A549 (cell line): Measurements from ENCODE around the gene CCT3. TPM values are rescaled to one million over a fixed set of nuclear protein-coding genes. Genes with fewer than 3 reads are reported as not detected.
"Not testable (repeated sequence)": the region's sequence is repeated elsewhere in the genome, so short reads cannot be mapped to it uniquely, and the experiment has no call there.

Experiments
- ATAC-seq, 2 experiments: fragments of 200-7000 bp in 1 of 2; fragments of >200 bp in 1 of 2; cut with Nextera tagmentation in 1 of 2; cut with Tn5 transposase in 1 of 2; 3 replicates each; pipeline versions ENCODE4 v1.8.0 to v1.9.1; 2018 to 2020; ENCODE audit warnings: mild to moderate bottlenecking in 1 of 2, moderate library complexity in 1 of 2
- CTCF ChIA-PET: fragments of 300-600 bp; sonication (Branson Sonifier 250); formaldehyde crosslinking; extraction: SDS; loops from one replicate; lab custom pipeline; 2021; ENCODE audit warnings: antibody characterized with exemption, inconsistent platforms; lab: Yijun Ruan, JAX
- POLR2A ChIA-PET: fragments of 350-600 bp; formaldehyde crosslinking; extraction: SDS; loops from one replicate; lab custom pipeline; 2021; ENCODE audit warnings: antibody characterized with exemption, inconsistent platforms; lab: Yijun Ruan, JAX
- DNase-seq, 2 experiments: peaks; one replicate each; pipeline versions ENCODE4 v3.0.0 to v3.0.0-alpha.2; 2011 to 2016; ENCODE audit warnings: low read depth in 1 of 2, low spot score in 1 of 2
- FAIRE-seq: peaks from 2 replicates; lab custom pipeline; 2011; peaks lifted over from hg19 to GRCh38; lab: Jason Lieb, UNC
- H3K27ac ChIP-seq, 2 experiments: fragments of >200 bp; sonication (Bioruptor Twin); formaldehyde crosslinking; 3 replicates each; pipeline ENCODE4 v1.5.1; 2016 to 2017
- H3K4me1 ChIP-seq: fragments of >200 bp; sonication (Bioruptor Twin); formaldehyde crosslinking; 3 replicates; pipeline ENCODE4 v1.6.1; 2016
- H3K4me2 ChIP-seq: fragments of >200 bp; sonication (Bioruptor Twin); formaldehyde crosslinking; 3 replicates; pipeline ENCODE4 v1.6.1; 2016
- H3K4me3 ChIP-seq: fragments of >200 bp; sonication (Bioruptor Twin); formaldehyde crosslinking; 3 replicates; pipeline ENCODE4 v1.5.1; 2016
- H3K9me3 ChIP-seq: fragments of >200 bp; sonication (Bioruptor Twin); formaldehyde crosslinking; 3 replicates; pipeline ENCODE4 v1.6.1; 2016
- CHD2 ChIP-seq: fragments of 150-350 bp; IDR thresholded peaks from 2 replicates; pipeline ENCODE4 v1.6.1; 2014; ENCODE audit warnings: low read length; ENCODE audit not compliant: partially characterized antibody
- EHMT2 ChIP-seq: fragments of 200-600 bp; sonication (generic); IDR thresholded peaks from 2 replicates; pipeline ENCODE4 v1.6.1; 2016; ENCODE audit warnings: antibody characterized with exemption, low read depth, mild to moderate bottlenecking, moderate library complexity
- EP300 ChIP-seq, 2 experiments: fragments of >200 bp; sonication (Bioruptor Twin); formaldehyde crosslinking; IDR thresholded peaks; 2 replicates in 1 of 2; 3 replicates in 1 of 2; pipeline ENCODE4 v1.6.1; 2016 to 2017
- ESRRA ChIP-seq: fragments of 150-350 bp; IDR thresholded peaks from 2 replicates; pipeline ENCODE4 v1.6.1; 2014; ENCODE audit warnings: mild to moderate bottlenecking, low read length, borderline replicate concordance
- GATA3 ChIP-seq: IDR thresholded peaks from 2 replicates; pipeline ENCODE4 v1.6.1; 2012; ENCODE audit warnings: borderline replicate concordance
- HDAC2 ChIP-seq: fragments of 200-600 bp; sonication (generic); IDR thresholded peaks from 2 replicates; pipeline ENCODE4 v1.6.1; 2016
- HEYL ChIP-seq: fragments of 250-450 bp; sonication (Bioruptor Pico); IDR thresholded peaks from 2 replicates; pipeline ENCODE4 v1.8.0; 2021; ENCODE audit warnings: mild to moderate bottlenecking, moderate library complexity
- KDM5A ChIP-seq: fragments of 200-600 bp; sonication (generic); IDR thresholded peaks from 2 replicates; pipeline ENCODE4 v1.6.1; 2016; ENCODE audit warnings: antibody characterized with exemption, mild to moderate bottlenecking
- MAZ ChIP-seq: fragments of 150-350 bp; IDR thresholded peaks from 2 replicates; pipeline ENCODE4 v1.6.1; 2014; ENCODE audit warnings: antibody characterized with exemption, low read depth, low read length, borderline replicate concordance
- MYC ChIP-seq: IDR thresholded peaks from 2 replicates; pipeline ENCODE4 v1.6.1; 2012; ENCODE audit warnings: mild to moderate bottlenecking, inconsistent platforms, low read length, improper control_type of control experiment, borderline replicate concordance
- NPAS2 ChIP-seq: fragments of 250-450 bp; sonication (Bioruptor Pico); IDR thresholded peaks from 2 replicates; pipeline ENCODE4 v1.8.0; 2022; ENCODE audit warnings: mild to moderate bottlenecking, moderate library complexity, borderline replicate concordance
- PHF8 ChIP-seq: fragments of 200-600 bp; sonication (generic); IDR thresholded peaks from 2 replicates; pipeline ENCODE4 v1.6.1; 2016; ENCODE audit warnings: low read depth, mild to moderate bottlenecking, antibody characterized with exemption, moderate library complexity, borderline replicate concordance
- RNF2 ChIP-seq: fragments of 200-600 bp; sonication (generic); IDR thresholded peaks from 2 replicates; pipeline ENCODE4 v1.6.1; 2016; ENCODE audit warnings: low read depth, mild to moderate bottlenecking, antibody characterized with exemption, moderate library complexity, borderline replicate concordance
- SMC3 ChIP-seq: fragments of >200 bp; sonication (Bioruptor Twin); formaldehyde crosslinking; IDR thresholded peaks from 3 replicates; pipeline ENCODE4 v1.6.1; 2018; ENCODE audit warnings: inconsistent platforms
- WGBS: methylation state at CpG from one replicate; pipeline ENCODE4 v1.1.6; 2017; ENCODE audit errors: missing lambda C conversion rate; 5-methylcytosine and 5-hydroxymethylcytosine counted together
- polyA plus RNA-seq, 4 experiments: library from polyadenylated mRNA; depleted of rRNA in 3 of 4; stranded (reverse); fragments of >200 nt; fragmentation: RNase III in 1 of 4; extraction: RNeasy Plus Mini Kit Qiagen cat#74134 plus additional on column Dnase treatment in 1 of 4; gene quantifications; 2 replicates in 3 of 4; 3 replicates in 1 of 4; pipeline ENCODE4 v1.2.3, GENCODE V29; 2011 to 2017
- TF ChIP-seq, protein P1 (sequence below): fragments of 150-350 bp; IDR thresholded peaks from 2 replicates; pipeline ENCODE4 v1.6.1; 2014; ENCODE audit warnings: low read depth, mild to moderate bottlenecking, low read length
- TF ChIP-seq, protein P2 (sequence below): fragments of 450-650 bp; IDR thresholded peaks from 2 replicates; pipeline ENCODE4 v1.6.1; 2014; ENCODE audit warnings: antibody characterized with exemption
- TF ChIP-seq, protein P3 (sequence below): fragments of >200 bp; sonication (Bioruptor Twin); formaldehyde crosslinking; IDR thresholded peaks from 3 replicates; pipeline ENCODE4 v1.5.1; 2016

CCT3 gene
- polyA plus RNA-seq, 2 of the 4 experiments (the other 2 are of a cell fraction): 528 to 824 TPM

DNA sequence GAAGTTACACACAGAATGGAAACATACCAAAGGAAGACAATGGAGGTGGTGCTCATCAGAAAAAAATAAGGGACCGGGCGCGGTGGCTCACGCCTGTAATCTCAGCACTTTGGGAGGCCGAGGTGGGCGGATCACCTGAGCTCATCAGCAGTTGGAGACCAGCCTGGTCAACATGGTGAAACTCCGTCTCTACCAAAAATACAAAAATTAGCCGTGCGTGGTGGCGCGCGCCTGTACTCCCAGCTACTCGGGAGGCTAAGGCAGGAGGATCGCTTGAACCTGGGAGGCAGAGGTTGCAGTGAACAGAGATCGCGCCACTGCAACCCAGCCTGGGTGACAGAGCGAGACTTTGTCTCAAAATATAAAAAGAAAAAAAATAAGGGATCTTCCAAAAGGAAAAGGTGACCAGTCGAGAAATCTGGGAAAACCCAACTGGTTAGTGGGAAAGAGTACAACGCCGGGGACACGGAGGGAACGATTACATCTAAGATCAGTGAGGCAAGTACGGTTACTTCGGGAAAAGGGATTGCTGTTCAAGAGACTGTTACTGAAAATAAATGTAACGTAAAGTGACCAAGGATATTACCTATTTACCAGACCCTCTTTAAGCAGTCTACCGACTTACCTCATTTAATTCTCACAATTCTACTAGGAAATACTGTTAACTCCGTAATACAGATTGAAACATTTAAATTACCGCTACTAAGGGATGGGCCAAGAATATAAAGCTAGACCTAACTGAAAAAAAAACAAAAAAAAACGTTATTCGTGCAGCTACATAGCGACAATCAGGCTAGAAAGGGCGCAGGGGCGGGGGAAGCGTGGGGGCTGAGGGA lies 822 bp downstream of the CCT3 start:
- ATAC-seq (peak in 1 of 2 experiments; percentile 15; a peak in 1 of 6 replicates), FAIRE-seq (no peak), DNase-seq (peak; percentile 14 to 17)
- Histone ChIP-seq H3K4me1 (peaks cover 16% of the 10 kb centered on the region; the same call in 2 of the 3 replicates), H3K27ac (peak overlapping the region; percentile 87 to 89), H3K9me3 (no peaks in the 10 kb centered on the region), H3K4me3 (peak overlapping the region; percentile 75), H3K4me2 (peak overlapping the region; percentile 94)
- POLR2A ChIA-PET: interaction anchor here (0.5 to 1.6 kb wide), 5 partner anchors 11 to 236 kb away, joined by 3 to 6 read pairs (median 4); partner anchors contain the start of gene SMG5
- no peak for TF ChIP-seq CHD2
- TF ChIP-seq, protein P1, sequence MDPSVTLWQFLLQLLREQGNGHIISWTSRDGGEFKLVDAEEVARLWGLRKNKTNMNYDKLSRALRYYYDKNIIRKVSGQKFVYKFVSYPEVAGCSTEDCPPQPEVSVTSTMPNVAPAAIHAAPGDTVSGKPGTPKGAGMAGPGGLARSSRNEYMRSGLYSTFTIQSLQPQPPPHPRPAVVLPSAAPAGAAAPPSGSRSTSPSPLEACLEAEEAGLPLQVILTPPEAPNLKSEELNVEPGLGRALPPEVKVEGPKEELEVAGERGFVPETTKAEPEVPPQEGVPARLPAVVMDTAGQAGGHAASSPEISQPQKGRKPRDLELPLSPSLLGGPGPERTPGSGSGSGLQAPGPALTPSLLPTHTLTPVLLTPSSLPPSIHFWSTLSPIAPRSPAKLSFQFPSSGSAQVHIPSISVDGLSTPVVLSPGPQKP: no peak
- no peak for TF ChIP-seq HEYL
- TF ChIP-seq ESRRA: no peak
- TF ChIP-seq GATA3: no peak
- no peak for TF ChIP-seq RNF2
- TF ChIP-seq PHF8: no peak
- TF ChIP-seq NPAS2: no peak
- no peak for TF ChIP-seq SMC3
- TF ChIP-seq, protein P2, sequence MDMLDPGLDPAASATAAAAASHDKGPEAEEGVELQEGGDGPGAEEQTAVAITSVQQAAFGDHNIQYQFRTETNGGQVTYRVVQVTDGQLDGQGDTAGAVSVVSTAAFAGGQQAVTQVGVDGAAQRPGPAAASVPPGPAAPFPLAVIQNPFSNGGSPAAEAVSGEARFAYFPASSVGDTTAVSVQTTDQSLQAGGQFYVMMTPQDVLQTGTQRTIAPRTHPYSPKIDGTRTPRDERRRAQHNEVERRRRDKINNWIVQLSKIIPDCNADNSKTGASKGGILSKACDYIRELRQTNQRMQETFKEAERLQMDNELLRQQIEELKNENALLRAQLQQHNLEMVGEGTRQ: no peak
- no peak for TF ChIP-seq KDM5A
- no peak for TF ChIP-seq HDAC2
- TF ChIP-seq EHMT2: no peak
- no peak for TF ChIP-seq MYC
- no peak for TF ChIP-seq EP300 (IDR thresholded peaks at IDR 0.05)
- CTCF ChIA-PET: interaction anchor here (1.0 to 1.9 kb wide), 6 partner anchors 11 to 271 kb away, joined by 3 to 8 read pairs (median 4); no protein-coding TSS in a partner anchor
- 13% methylated on average over 34 of the region's 34 CpGs for WGBS

DNA sequence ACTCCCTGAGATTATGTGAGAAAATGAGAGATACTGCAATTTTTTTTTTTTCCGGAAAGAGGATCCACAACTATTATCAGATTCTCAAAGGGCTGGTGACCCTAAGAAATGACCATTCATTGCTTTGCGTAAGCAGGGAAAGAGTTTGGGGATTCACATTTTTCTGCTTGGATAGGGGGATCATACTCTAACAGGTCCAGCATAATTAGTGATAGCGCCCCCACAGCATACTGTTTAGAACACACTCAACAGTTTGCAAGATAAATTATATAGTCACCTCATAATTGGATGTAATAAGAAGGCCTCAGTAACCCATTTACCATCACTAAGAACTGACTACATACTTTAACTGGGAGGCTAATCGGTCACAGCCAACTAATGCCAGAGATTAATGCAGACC lies 1.9 kb downstream of the CCT3 start:
- POLR2A ChIA-PET: no interaction called here
- ATAC-seq (no peak), FAIRE-seq (no peak), DNase-seq (peak in 1 of 2 experiments; percentile 18)
- CTCF ChIA-PET: interaction anchor here (0.5 to 1.7 kb wide), 9 partner anchors 9 to 270 kb away, joined by 3 to 8 read pairs (median 3); no protein-coding TSS in a partner anchor
- 57% methylated on average over 4 of the region's 4 CpGs for WGBS
- peak overlapping the region in 1 of 2 experiments; percentile 89; a peak in 1 of 6 replicates for H3K27ac ChIP-seq
- peak overlapping the region; percentile 94 for H3K4me2 ChIP-seq
- H3K4me1 ChIP-seq: peaks cover 16% of the 10 kb centered on the region; the same call in 2 of the 3 replicates
- H3K4me3 ChIP-seq: peak overlapping the region; percentile 75
- TF ChIP-seq, protein P3, sequence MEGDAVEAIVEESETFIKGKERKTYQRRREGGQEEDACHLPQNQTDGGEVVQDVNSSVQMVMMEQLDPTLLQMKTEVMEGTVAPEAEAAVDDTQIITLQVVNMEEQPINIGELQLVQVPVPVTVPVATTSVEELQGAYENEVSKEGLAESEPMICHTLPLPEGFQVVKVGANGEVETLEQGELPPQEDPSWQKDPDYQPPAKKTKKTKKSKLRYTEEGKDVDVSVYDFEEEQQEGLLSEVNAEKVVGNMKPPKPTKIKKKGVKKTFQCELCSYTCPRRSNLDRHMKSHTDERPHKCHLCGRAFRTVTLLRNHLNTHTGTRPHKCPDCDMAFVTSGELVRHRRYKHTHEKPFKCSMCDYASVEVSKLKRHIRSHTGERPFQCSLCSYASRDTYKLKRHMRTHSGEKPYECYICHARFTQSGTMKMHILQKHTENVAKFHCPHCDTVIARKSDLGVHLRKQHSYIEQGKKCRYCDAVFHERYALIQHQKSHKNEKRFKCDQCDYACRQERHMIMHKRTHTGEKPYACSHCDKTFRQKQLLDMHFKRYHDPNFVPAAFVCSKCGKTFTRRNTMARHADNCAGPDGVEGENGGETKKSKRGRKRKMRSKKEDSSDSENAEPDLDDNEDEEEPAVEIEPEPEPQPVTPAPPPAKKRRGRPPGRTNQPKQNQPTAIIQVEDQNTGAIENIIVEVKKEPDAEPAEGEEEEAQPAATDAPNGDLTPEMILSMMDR: peak; percentile 40
- TF ChIP-seq MAZ: no peak
- no peak for TF ChIP-seq SMC3
- TF ChIP-seq, all 56 proteins: peak for 1
- no peaks in the 10 kb centered on the region for H3K9me3 ChIP-seq

DNA sequence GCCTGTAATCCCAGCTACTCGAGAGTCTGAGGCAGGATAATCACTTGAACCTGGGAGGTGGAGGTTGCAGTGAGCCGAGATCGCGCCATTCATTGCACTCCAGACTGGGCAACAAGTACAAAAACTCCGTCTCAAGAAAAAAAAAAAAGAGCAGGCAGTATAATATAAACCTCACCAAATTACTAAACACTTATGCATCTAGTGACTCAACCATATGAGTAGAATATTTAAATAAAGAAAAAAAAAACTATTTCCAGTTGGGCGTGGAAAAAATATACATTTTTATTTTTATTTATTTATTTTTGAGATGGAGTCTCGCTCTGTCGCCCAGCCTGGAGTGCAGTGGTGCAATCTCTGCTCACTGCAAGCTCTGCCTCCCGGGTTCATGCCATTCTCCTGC lies 14.9 kb downstream of the CCT3 start:
- not testable (repeated sequence) for H3K9me3 ChIP-seq, H3K4me3 ChIP-seq, ATAC-seq, FAIRE-seq, H3K27ac ChIP-seq, DNase-seq, H3K4me2 ChIP-seq, H3K4me1 ChIP-seq
- WGBS: 93% methylated on average over 9 of the region's 9 CpGs
- CTCF ChIA-PET: interaction anchor here (0.7 to 1.6 kb wide), 3 partner anchors 12 to 420 kb away, joined by 3 read pairs; partner anchors contain the start of gene TMEM79
- POLR2A ChIA-PET: interaction anchor here (0.7 kb wide), 1 partner anchor 32 kb away, joined by 3 read pairs; no protein-coding TSS in a partner anchor
